Activated gamma-delta T cell treated with anti-CD3 and anti-CD28 coated beads, Interleukin-2, amount 50 U/mL, for 16 hours (primary cell): ENCODE results near the gene CROT.
"Not testable (repeated sequence)": the region's sequence is repeated elsewhere in the genome, so short reads cannot be mapped to it uniquely, and the experiment has no call there.

ENCODE experiments used
- DNase-seq: peaks from one replicate; pipeline ENCODE4 v3.0.0-alpha.2; 2020; ENCODE audit warnings: low read depth

Gene CROT

GRCh38 chr7:87345166-87345927, at the start of gene CROT:
Gene CROT, plus strand, starts transcription at chr7:87345664. Its CDS starts 3,405 bp downstream, at chr7:87349069.
- DNase-seq, result peak; percentile 90

- no peak for DNase-seq
Observed at GRCh38 chr7:87300756-87301155, 44.7 kb upstream of the CROT start.

- no peak for DNase-seq
Observed at GRCh38 chr7:87310790-87311419, 34.6 kb upstream of the CROT start.

- peak; percentile 39 for DNase-seq
Observed at GRCh38 chr7:87312215-87312865, 33.1 kb upstream of the CROT start.

- no peak for DNase-seq
Observed at GRCh38 chr7:87316097-87316700, 29.3 kb upstream of the CROT start.

GRCh38 chr7:87316846-87317552, 28.5 kb upstream of the CROT start:
- DNase-seq, result no peak

- no peak for DNase-seq
Observed at GRCh38 chr7:87317691-87318245, 27.7 kb upstream of the CROT start.

- no peak for DNase-seq
Observed at GRCh38 chr7:87318741-87319140, 26.7 kb upstream of the CROT start.

- DNase-seq, result not testable (repeated sequence)
Observed at GRCh38 chr7:87319154-87319581, 26.3 kb upstream of the CROT start.

- DNase-seq, result no peak
Observed at GRCh38 chr7:87322912-87323311, 22.6 kb upstream of the CROT start.

GRCh38 chr7:87325576-87326370, 19.7 kb upstream of the CROT start:
- no peak for DNase-seq

- DNase-seq, result no peak
Observed at GRCh38 chr7:87328281-87328680, 17.2 kb upstream of the CROT start.

- no peak for DNase-seq
Observed at GRCh38 chr7:87330316-87330715, 15.1 kb upstream of the CROT start.

- no peak for DNase-seq
Observed at GRCh38 chr7:87330942-87331341, 14.5 kb upstream of the CROT start.

GRCh38 chr7:87331687-87332252, 13.7 kb upstream of the CROT start:
- DNase-seq, result no peak

- DNase-seq, result no peak
Observed at GRCh38 chr7:87332321-87332720, 13.1 kb upstream of the CROT start.

GRCh38 chr7:87336136-87336535, 9.3 kb upstream of the CROT start:
- DNase-seq, result no peak

GRCh38 chr7:87337331-87337730, 8.1 kb upstream of the CROT start:
- no peak for DNase-seq

GRCh38 chr7:87339373-87339897, 6.0 kb upstream of the CROT start:
- no peak for DNase-seq

GRCh38 chr7:87341441-87341840, 4.0 kb upstream of the CROT start:
- no peak for DNase-seq
